HG02623 (cell line): ENCODE data around the gene COPG2.

Experiments
- ATAC-seq: cut with Tn5 transposase; IDR thresholded peaks from one replicate; pipeline ENCODE4 v1.9.1; 2021; ENCODE audit warnings: moderate library complexity; ENCODE audit not compliant: unreplicated experiment

The COPG2 gene

GRCh38 chr7:130478991-130479390, 189.6 kb downstream of the COPG2 start:
- ATAC-seq, result no peak

GRCh38 chr7:130476297-130477150, 192.0 kb downstream of the COPG2 start:
- peak; percentile 86 for ATAC-seq

- ATAC-seq, result no peak
These were observed 192.8 kb downstream of the COPG2 start for GRCh38 chr7:130475776-130476175.

- no peak for ATAC-seq
These were observed 194.7 kb downstream of the COPG2 start for GRCh38 chr7:130473876-130474275.

GRCh38 chr7:130473289-130473688, 195.3 kb downstream of the COPG2 start:
- no peak for ATAC-seq

DNA sequence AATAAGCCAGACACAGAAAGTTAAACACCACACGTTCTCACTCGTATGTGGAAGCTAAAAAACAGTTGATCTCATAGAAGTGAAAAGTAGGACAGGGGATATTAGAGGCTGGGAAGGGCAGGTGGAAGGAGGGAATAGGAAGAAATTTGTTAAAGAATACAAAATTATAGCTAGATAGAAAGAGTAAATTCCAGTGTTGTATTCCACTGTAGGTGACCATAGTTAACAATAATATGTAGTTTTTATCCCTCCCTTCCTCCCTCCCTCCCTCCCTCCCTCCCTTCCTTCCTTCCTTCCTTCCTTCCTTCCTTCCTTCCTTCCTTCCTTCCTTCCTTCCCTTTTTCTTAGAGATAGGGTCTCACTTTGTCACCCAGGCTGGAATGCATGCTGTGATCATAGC, 196.6 kb downstream of the COPG2 start:
- no peak for ATAC-seq

DNA sequence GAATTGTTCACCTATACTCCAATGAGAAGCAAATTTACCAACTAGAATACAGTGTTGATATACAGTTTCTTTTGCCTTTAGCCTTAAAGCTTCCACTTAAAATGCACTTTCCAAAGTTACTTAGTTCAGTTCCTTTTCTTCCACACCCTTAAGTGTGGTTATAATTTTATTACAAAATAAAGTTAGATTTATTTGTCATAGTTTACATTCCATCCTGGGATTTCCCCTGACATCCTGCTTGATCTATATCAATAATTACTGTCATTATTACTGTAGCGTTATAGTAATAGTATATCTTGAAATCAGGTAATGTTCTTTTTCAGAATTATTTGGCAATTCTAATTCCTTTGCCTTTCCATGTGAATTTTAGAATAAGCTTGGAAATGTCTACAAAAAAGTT, 199.9 kb downstream of the COPG2 start:
- no peak for ATAC-seq

- ATAC-seq, result no peak
These were observed 204.8 kb downstream of the COPG2 start for GRCh38 chr7:130463553-130464434.

- no peak for ATAC-seq
These were observed 207.3 kb downstream of the COPG2 start for GRCh38 chr7:130461272-130461671.

GRCh38 chr7:130458257-130458656, 210.3 kb downstream of the COPG2 start:
- no peak for ATAC-seq
